IMR-90 (cell line): ENCODE measurements around the gene TCF12. TPM values are rescaled to one million over a fixed set of nuclear protein-coding genes. Genes with fewer than 3 reads are reported as not detected.

Source experiments
- ATAC-seq: fragments of 200-7000 bp; cut with Tn5 transposase; 2 replicates; pipeline ENCODE4 v1.9.1; 2020; ENCODE audit warnings: low read depth, mild to moderate bottlenecking, moderate library complexity
- BruUV-seq: library from RNA; stranded (reverse); fragments of 400-500 nt; replicated peaks from 2 replicates; lab custom pipeline; 2021; lab: Mats Ljungman, UMichigan
- CTCF ChIA-PET: fragments of 300-600 bp; formaldehyde crosslinking; extraction: SDS; loops from one replicate; lab custom pipeline; 2021; ENCODE audit warnings: antibody characterized with exemption; lab: Yijun Ruan, JAX
- POLR2A ChIA-PET: fragments of 300-600 bp; sonication (Branson Sonifier 250); formaldehyde crosslinking; loops from one replicate; lab custom pipeline; 2022; ENCODE audit warnings: antibody characterized with exemption; ENCODE audit not compliant: unreplicated experiment; lab: Charles Lee
- DNase-seq: peaks from one replicate; pipeline ENCODE4 v3.0.0; 2013
- H2AFZ ChIP-seq: replicated peaks from 2 replicates; pipeline ENCODE3; 2013; ENCODE audit warnings: low read length, mild to moderate bottlenecking; ENCODE audit not compliant: poor library complexity
- H2AK5ac ChIP-seq: 2 replicates; pipeline ENCODE4 v1.6.1; 2013; ENCODE audit warnings: low read depth, low read length, inconsistent platforms
- H2AK9ac ChIP-seq: replicated peaks from 2 replicates; pipeline ENCODE3; 2013; ENCODE audit warnings: mild to moderate bottlenecking, low read depth, low read length, moderate library complexity; ENCODE audit not compliant: poor library complexity
- H2BK120ac ChIP-seq: 2 replicates; pipeline ENCODE4 v1.6.1; 2013; ENCODE audit warnings: low read depth, low read length, inconsistent platforms
- H2BK15ac ChIP-seq: 3 replicates; pipeline ENCODE4 v1.6.1; 2013; ENCODE audit warnings: low read depth, low read length, inconsistent platforms
- H2BK20ac ChIP-seq: 2 replicates; pipeline ENCODE4 v1.6.1; 2013; ENCODE audit warnings: low read depth, mild to moderate bottlenecking, inconsistent platforms, low read length, moderate library complexity
- H2BK5ac ChIP-seq: 2 replicates; pipeline ENCODE4 v1.6.1; 2013; ENCODE audit warnings: mild to moderate bottlenecking, low read depth, low read length, inconsistent platforms; ENCODE audit not compliant: poor library complexity, severe bottlenecking
- H3K14ac ChIP-seq: replicated peaks from 2 replicates; pipeline ENCODE4 v1.6.1; 2013; ENCODE audit warnings: low read depth, low read length, inconsistent platforms
- H3K18ac ChIP-seq: 2 replicates; pipeline ENCODE4 v1.6.1; 2013; ENCODE audit warnings: low read depth, low read length, control low read depth
- H3K23ac ChIP-seq: 2 replicates; pipeline ENCODE4 v1.6.1; 2013; ENCODE audit warnings: low read depth, low read length, inconsistent platforms
- H3K27ac ChIP-seq: 2 replicates; pipeline ENCODE4 v1.5.1; 2013; ENCODE audit warnings: mild to moderate bottlenecking, control low read depth, low read length; ENCODE audit not compliant: insufficient read depth
- H3K27me3 ChIP-seq: 2 replicates; pipeline ENCODE4 v1.6.1; 2013; ENCODE audit warnings: low read length; ENCODE audit not compliant: control insufficient read depth, insufficient read depth
- H3K36me3 ChIP-seq: 2 replicates; pipeline ENCODE4 v1.6.1; 2013; ENCODE audit warnings: low read length, mixed read lengths; ENCODE audit not compliant: control insufficient read depth, insufficient read depth
- H3K4ac ChIP-seq: 2 replicates; pipeline ENCODE4 v1.6.1; 2013; ENCODE audit warnings: low read depth, low read length, inconsistent platforms
- H3K4me1 ChIP-seq: 2 replicates; pipeline ENCODE4 v1.6.1; 2013; ENCODE audit warnings: low read length, mixed read lengths; ENCODE audit not compliant: control insufficient read depth, insufficient read depth
- H3K4me2 ChIP-seq: 2 replicates; pipeline ENCODE4 v1.6.1; 2013; ENCODE audit warnings: low read depth, mild to moderate bottlenecking, control low read depth, low read length, moderate library complexity
- H3K4me3 ChIP-seq: 2 replicates; pipeline ENCODE4 v1.5.1; 2013; ENCODE audit warnings: low read depth, mild to moderate bottlenecking, control low read depth, low read length, moderate library complexity; ENCODE audit not compliant: insufficient read depth
- H3K56ac ChIP-seq: 2 replicates; pipeline ENCODE4 v1.6.1; 2013; ENCODE audit warnings: low read length, inconsistent platforms; ENCODE audit not compliant: insufficient read depth; ENCODE audit errors: extremely low read depth
- H3K79me1 ChIP-seq, 2 experiments: 2 replicates each; pipeline ENCODE4 v1.6.1; 2013; ENCODE audit warnings: low read length in 2 of 2, inconsistent platforms in 1 of 2, low read depth in 1 of 2
- H3K9ac ChIP-seq: 2 replicates; pipeline ENCODE4 v1.6.1; 2013; ENCODE audit warnings: low read depth, low read length, control low read depth
- H3K9me1 ChIP-seq: 2 replicates; pipeline ENCODE4 v1.6.1; 2013; ENCODE audit warnings: low read length, inconsistent platforms; ENCODE audit not compliant: insufficient read depth
- H3K9me3 ChIP-seq: 2 replicates; pipeline ENCODE4 v1.6.1; 2013; ENCODE audit warnings: low read length; ENCODE audit not compliant: control insufficient read depth, insufficient read depth
- H4K20me1 ChIP-seq: 2 replicates; pipeline ENCODE4 v1.6.1; 2013; ENCODE audit warnings: low read length, inconsistent platforms; ENCODE audit not compliant: insufficient read depth
- H4K5ac ChIP-seq: 2 replicates; pipeline ENCODE4 v1.6.1; 2013; ENCODE audit warnings: mild to moderate bottlenecking, low read depth, low read length, control low read depth
- H4K8ac ChIP-seq, 2 experiments: 2 replicates each; pipeline ENCODE4 v1.6.1; 2013; ENCODE audit warnings: low read depth in 2 of 2, low read length in 2 of 2, control low read depth in 1 of 2, inconsistent platforms in 1 of 2
- H4K91ac ChIP-seq: 2 replicates; pipeline ENCODE4 v1.6.1; 2013; ENCODE audit warnings: low read depth, low read length, inconsistent platforms; ENCODE audit not compliant: insufficient read depth
- BHLHE40 ChIP-seq: fragments of 150-350 bp; IDR thresholded peaks from 2 replicates; pipeline ENCODE4 v1.6.1; 2016; ENCODE audit warnings: mild to moderate bottlenecking, low read depth, low read length
- CEBPB ChIP-seq: IDR thresholded peaks from 2 replicates; pipeline ENCODE4 v1.6.1; 2012; ENCODE audit warnings: low read depth, low read length, improper control_type of control experiment
- CTCF ChIP-seq: conservative IDR thresholded peaks from 2 replicates; pipeline ENCODE4 v1.5.1; 2012; ENCODE audit warnings: mild to moderate bottlenecking, low read depth, low read length, improper control_type of control experiment
- MAFK ChIP-seq: IDR thresholded peaks from 2 replicates; pipeline ENCODE4 v1.6.1; 2012; ENCODE audit warnings: low read depth, low read length, improper control_type of control experiment
- NFE2L2 ChIP-seq: fragments of 150-350 bp; IDR thresholded peaks from 2 replicates; pipeline ENCODE4 v1.6.1; 2016; ENCODE audit warnings: low read depth, mild to moderate bottlenecking, low read length
- POLR2A ChIP-seq: IDR thresholded peaks from 2 replicates; pipeline ENCODE4 v1.6.1; 2012; ENCODE audit warnings: mild to moderate bottlenecking, low read depth, low read length
- RAD21 ChIP-seq: IDR thresholded peaks from 2 replicates; pipeline ENCODE4 v1.6.1; 2012; ENCODE audit warnings: low read length, improper control_type of control experiment
- RCOR1 ChIP-seq: IDR thresholded peaks from 2 replicates; pipeline ENCODE4 v1.6.1; 2012; ENCODE audit warnings: mild to moderate bottlenecking, low read length, improper control_type of control experiment; ENCODE audit not compliant: insufficient replicate concordance
- RFX5 ChIP-seq: IDR thresholded peaks from 2 replicates; pipeline ENCODE4 v1.8.0; 2012; ENCODE audit warnings: low read depth, mild to moderate bottlenecking, low read length, moderate library complexity
- SMC3 ChIP-seq: fragments of 150-350 bp; IDR thresholded peaks from 2 replicates; pipeline ENCODE4 v1.6.1; 2016; ENCODE audit warnings: low read depth, mild to moderate bottlenecking, antibody characterized with exemption, low read length, moderate library complexity
- USF2 ChIP-seq: fragments of 150-350 bp; IDR thresholded peaks from 2 replicates; pipeline ENCODE4 v1.6.1; 2017; ENCODE audit warnings: mild to moderate bottlenecking, antibody characterized with exemption, low read length, low read depth
- WGBS, 2 experiments: methylation state at CpG; one replicate each; pipeline versions ENCODE4 v1.1.5 to v1.1.7; 2013; ENCODE audit warnings: missing lambda C conversion rate in 2 of 2; ENCODE audit not compliant: insufficient read length in 1 of 2; ENCODE audit errors: extremely low coverage in 2 of 2; 5-methylcytosine and 5-hydroxymethylcytosine counted together
- dilution Hi-C: fragments of 300-500 bp; cut with HindIII; formaldehyde crosslinking; loops from one replicate; pipeline ENCODE4 v1.14.3; 2018; ENCODE audit warnings: low sequenced_read_pairs; ENCODE audit not compliant: unreplicated experiment
- in situ Hi-C: fragments of 300-500 bp; cut with MboI; formaldehyde crosslinking; loops from 3 replicates; pipeline ENCODE4 v1.14.3; 2019; ENCODE audit warnings: low sequenced_read_pairs, inconsistent platforms, mixed read lengths
- intact Hi-C: fragments of 100-400 bp; cut with micrococcal nuclease; formaldehyde crosslinking; loops from 2 replicates; pipeline ENCODE4 v1.10.0; 2022
- polyA plus RNA-seq, 3 experiments: library from polyadenylated mRNA; depleted of rRNA; stranded (reverse); fragments of >200 nt; gene quantifications; 2 replicates each; pipeline ENCODE4 v1.2.3, GENCODE V29; 2012; ENCODE audit warnings: low replicate concordance in 1 of 3
- total RNA-seq: library from RNA; depleted of rRNA; stranded (reverse); fragments of >200 nt; gene quantifications from 2 replicates; pipeline ENCODE4 v1.2.3, GENCODE V29; 2012

Gene TCF12
- total and polyA plus RNA-seq, 2 of the 4 experiments (the other 2 are of a cell fraction) = 79.4 to 160 TPM

- Histone ChIP-seq H3K4me1 (peaks cover 11% of the 10 kb centered on the region), H3K27ac (peak overlapping the region; percentile 5; the same call in 1 of the 2 replicates), H4K20me1 (no peaks in the 10 kb centered on the region; the same call in 1 of the 2 replicates), H3K23ac (peak overlapping the region; percentile 51; the same call in 1 of the 2 replicates), H3K56ac (no peak overlapping the region), H4K5ac (peak overlapping the region; percentile 74), H2BK5ac (peak overlapping the region; percentile 65), H3K36me3 (peaks cover 13% of the 10 kb centered on the region), H3K9ac (no peak overlapping the region), H4K91ac (peak overlapping the region; percentile 60; the same call in 1 of the 2 replicates), H3K14ac (peak overlapping the region; percentile 27; the same call in 1 of the 2 replicates), H3K79me1 (peaks cover 3 to 27% of the 10 kb centered on the region in 2 experiments), H2AK9ac (no peak overlapping the region), H3K4me2 (peak overlapping the region; percentile 61), H2BK15ac (peak overlapping the region; percentile 28; the same call in 1 of the 3 replicates), H2AFZ (no peak overlapping the region), H3K4ac (peak overlapping the region; percentile 36; the same call in 1 of the 2 replicates), H2BK20ac (peak overlapping the region; percentile 57; the same call in 1 of the 2 replicates), H2AK5ac (no peak overlapping the region), H3K18ac (peak overlapping the region; percentile 55; the same call in 1 of the 2 replicates), H3K27me3 (no peaks in the 10 kb centered on the region), H3K9me1 (peaks cover 6% of the 10 kb centered on the region; the same call in 1 of the 2 replicates), H4K8ac (peak overlapping the region in 1 of 2 experiments; percentile 31; a peak in 1 of 4 replicates), H3K4me3 (no peak overlapping the region), H3K9me3 (no peaks in the 10 kb centered on the region), H2BK120ac (no peak overlapping the region; the same call in 1 of the 2 replicates)
- intact Hi-C loops = no loop called here
- dilution Hi-C loops = no loop called here
- no TSS peak for BruUV-seq
- CTCF ChIA-PET = interaction anchor here (1.0 kb wide), 1 partner anchor 38 kb away, joined by 3 read pairs; no protein-coding TSS in a partner anchor
- in situ Hi-C loops = no loop called here
- POLR2A ChIA-PET = no interaction called here
- ATAC-seq = no peak
- TF ChIP-seq SMC3 = no peak
- TF ChIP-seq USF2 = no peak
- TF ChIP-seq MAFK = no peak
- TF ChIP-seq RAD21 = no peak
- TF ChIP-seq CTCF = no peak
- TF ChIP-seq CEBPB = no peak
- TF ChIP-seq RCOR1 = no peak
- TF ChIP-seq NFE2L2 = no peak
- TF ChIP-seq POLR2A = no peak
- TF ChIP-seq BHLHE40 = no peak
- no peak for TF ChIP-seq RFX5
- WGBS, 2 experiments = no CpG with 5 or more reads among the region's 4 CpGs
- no peak for DNase-seq
These were observed 316.7 kb downstream of the TCF12 start for GRCh38 chr15:57235186-57235585.
